ENCODE data around the gene SSTR4. TPM values are rescaled to one million over a fixed set of nuclear protein-coding genes. Genes with fewer than 3 reads are reported as not detected.

The SSTR4 gene
- total RNA-seq, 1 donor from 2014 or later: not detected

- DNase-seq (ENCODE audit: low spot score in 2 of 2, unreplicated experiment in 2 of 2): no peak
- no peaks in the 10 kb centered on the region for H3K36me3 Mint-ChIP-seq
- no peak overlapping the region for H3K27ac Mint-ChIP-seq
- H3K9me3 Mint-ChIP-seq: no peaks in the 10 kb centered on the region
- TF ChIP-seq, protein P1, sequence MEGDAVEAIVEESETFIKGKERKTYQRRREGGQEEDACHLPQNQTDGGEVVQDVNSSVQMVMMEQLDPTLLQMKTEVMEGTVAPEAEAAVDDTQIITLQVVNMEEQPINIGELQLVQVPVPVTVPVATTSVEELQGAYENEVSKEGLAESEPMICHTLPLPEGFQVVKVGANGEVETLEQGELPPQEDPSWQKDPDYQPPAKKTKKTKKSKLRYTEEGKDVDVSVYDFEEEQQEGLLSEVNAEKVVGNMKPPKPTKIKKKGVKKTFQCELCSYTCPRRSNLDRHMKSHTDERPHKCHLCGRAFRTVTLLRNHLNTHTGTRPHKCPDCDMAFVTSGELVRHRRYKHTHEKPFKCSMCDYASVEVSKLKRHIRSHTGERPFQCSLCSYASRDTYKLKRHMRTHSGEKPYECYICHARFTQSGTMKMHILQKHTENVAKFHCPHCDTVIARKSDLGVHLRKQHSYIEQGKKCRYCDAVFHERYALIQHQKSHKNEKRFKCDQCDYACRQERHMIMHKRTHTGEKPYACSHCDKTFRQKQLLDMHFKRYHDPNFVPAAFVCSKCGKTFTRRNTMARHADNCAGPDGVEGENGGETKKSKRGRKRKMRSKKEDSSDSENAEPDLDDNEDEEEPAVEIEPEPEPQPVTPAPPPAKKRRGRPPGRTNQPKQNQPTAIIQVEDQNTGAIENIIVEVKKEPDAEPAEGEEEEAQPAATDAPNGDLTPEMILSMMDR (IDR thresholded peaks at IDR 0.05; ENCODE audit: unreplicated experiment): no peak
- peaks cover 93% of the 10 kb centered on the region for H3K27me3 Mint-ChIP-seq (ENCODE audit: low read depth)
- H3K4me1 Mint-ChIP-seq: peaks cover 5% of the 10 kb centered on the region
- H3K4me3 Mint-ChIP-seq: no peak overlapping the region
These were observed 7.2 kb downstream of the SSTR4 start for GRCh38 chr20:23042270-23042669.

GRCh38 chr20:23043376-23043775 lies 8.3 kb downstream of the SSTR4 start:
- Mint-ChIP-seq H3K36me3 (no peaks in the 10 kb centered on the region), H3K9me3 (no peaks in the 10 kb centered on the region), H3K4me1 (peaks cover 4% of the 10 kb centered on the region), H3K4me3 (no peak overlapping the region), H3K27me3 (ENCODE audit: low read depth) (peaks cover 93% of the 10 kb centered on the region), H3K27ac (no peak overlapping the region)
- TF ChIP-seq, protein P1 (IDR thresholded peaks at IDR 0.05; ENCODE audit: unreplicated experiment): no peak
- no peak for DNase-seq (ENCODE audit: low spot score in 2 of 2, unreplicated experiment in 2 of 2)

DNA sequence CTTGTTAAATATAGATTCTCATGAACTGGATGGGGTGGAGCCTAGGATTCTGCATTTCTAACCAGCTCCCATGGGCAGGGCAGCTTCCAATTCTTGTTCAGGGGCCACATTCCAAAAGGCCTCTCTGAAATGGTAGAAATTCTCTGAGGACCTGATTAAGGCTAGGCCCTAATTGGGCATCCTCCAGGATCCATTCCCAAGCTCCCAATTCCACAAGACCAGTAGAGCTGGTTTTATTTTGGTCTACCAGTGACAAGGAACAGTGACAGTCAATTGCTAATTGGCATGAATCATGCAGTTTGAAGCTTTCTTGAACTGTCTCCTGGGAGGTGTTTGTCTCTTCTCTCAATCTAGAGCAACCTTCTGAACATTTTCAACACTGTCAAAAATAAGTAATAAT lies 11.3 kb downstream of the SSTR4 start:
- Mint-ChIP-seq H3K4me1 (peaks cover 17% of the 10 kb centered on the region), H3K9me3 (no peaks in the 10 kb centered on the region), H3K36me3 (no peaks in the 10 kb centered on the region), H3K27ac (no peak overlapping the region), H3K4me3 (no peak overlapping the region), H3K27me3 (ENCODE audit: low read depth) (peaks cover 91% of the 10 kb centered on the region)
- TF ChIP-seq, protein P1 (IDR thresholded peaks at IDR 0.05; ENCODE audit: unreplicated experiment): no peak
- DNase-seq (ENCODE audit: low spot score in 2 of 2, unreplicated experiment in 2 of 2): no peak

GRCh38 chr20:23047001-23047737 lies 12.1 kb downstream of the SSTR4 start:
- Mint-ChIP-seq H3K27me3 (ENCODE audit: low read depth) (peaks cover 91% of the 10 kb centered on the region), H3K27ac (no peak overlapping the region), H3K9me3 (no peaks in the 10 kb centered on the region), H3K4me1 (peaks cover 18% of the 10 kb centered on the region), H3K36me3 (no peaks in the 10 kb centered on the region), H3K4me3 (no peak overlapping the region)
- DNase-seq (ENCODE audit: low spot score in 2 of 2, unreplicated experiment in 2 of 2): no peak
- TF ChIP-seq, protein P1 (IDR thresholded peaks at IDR 0.05; ENCODE audit: unreplicated experiment): no peak

DNA sequence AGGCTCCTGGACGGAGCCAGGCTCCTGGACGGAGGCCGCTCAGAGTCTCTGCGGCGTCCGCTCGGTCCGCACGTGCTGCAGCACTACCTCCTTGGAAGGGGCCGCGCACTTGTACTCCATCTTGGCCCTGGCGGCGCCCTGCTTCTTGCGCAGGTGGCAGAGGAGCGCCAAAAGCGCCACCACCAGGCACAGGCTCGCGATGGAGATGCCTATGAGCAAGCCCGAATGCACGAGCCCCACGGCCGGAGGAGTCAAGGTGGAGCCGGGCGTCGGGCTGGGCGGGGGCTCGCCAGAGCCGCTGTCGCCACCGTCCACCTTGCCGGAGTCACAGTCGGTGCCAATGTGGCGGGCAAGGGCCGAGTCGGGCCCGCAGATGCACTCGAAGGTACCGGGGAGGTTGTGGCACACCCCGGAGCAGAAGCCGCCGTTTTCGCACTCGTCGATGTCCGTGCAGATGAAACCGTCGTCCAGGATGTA lies 12.7 kb downstream of the SSTR4 start:
- Mint-ChIP-seq H3K27me3 (ENCODE audit: low read depth) (peaks cover 91% of the 10 kb centered on the region), H3K4me3 (no peak overlapping the region), H3K4me1 (peaks cover 18% of the 10 kb centered on the region), H3K27ac (no peak overlapping the region), H3K9me3 (no peaks in the 10 kb centered on the region), H3K36me3 (no peaks in the 10 kb centered on the region)
- TF ChIP-seq, protein P1 (IDR thresholded peaks at IDR 0.05; ENCODE audit: unreplicated experiment): no peak
- DNase-seq (ENCODE audit: low spot score in 2 of 2, unreplicated experiment in 2 of 2): no peak

All from mesothelial cell of epicardium (in vitro differentiated cells).